ENCODE measurements around the gene SRGAP1. TPM values are rescaled to one million over a fixed set of nuclear protein-coding genes. Genes with fewer than 3 reads are reported as not detected.
"Not testable (repeated sequence)": the region's sequence is repeated elsewhere in the genome, so short reads cannot be mapped to it uniquely, and the experiment has no call there.

Gene SRGAP1
- total and polyA plus RNA-seq, 4 donors: 1.8 to 12.4 (median 6.2) TPM

DNA sequence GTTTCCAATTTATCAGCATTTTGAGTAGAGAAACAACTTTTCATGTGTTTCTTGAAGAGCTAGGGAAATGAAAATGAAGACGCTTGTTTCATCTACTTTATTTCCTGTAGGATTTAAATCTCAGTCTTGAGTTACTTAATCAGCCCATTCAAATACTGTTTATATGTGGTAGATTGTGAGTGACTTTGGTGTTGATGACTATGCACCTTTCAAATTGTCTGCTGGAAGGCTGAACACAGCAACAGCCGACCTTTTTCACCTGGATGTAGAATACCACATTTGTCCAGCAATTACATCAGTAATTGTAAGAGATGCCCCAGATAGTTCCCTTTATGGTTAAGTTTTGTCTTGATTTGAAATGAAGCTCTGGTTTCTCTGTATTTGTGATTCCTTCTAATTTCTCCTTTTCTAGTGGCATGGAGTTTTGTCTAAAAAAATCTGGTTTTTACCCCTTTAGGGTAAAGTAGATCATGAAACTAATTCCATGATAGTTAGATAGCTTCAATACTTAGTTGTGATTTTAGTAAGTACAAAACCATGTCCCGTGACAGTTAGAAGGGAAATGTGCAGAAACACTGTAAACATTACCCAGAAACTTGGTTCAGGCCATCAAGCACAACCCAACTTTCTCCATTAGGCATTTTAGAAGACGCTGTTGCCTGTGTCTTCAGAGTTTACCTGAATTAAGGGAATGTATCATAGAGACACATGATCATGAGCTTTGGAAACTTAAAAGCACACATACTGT is 165.0 kb downstream of the SRGAP1 start:
- H3K4me1 ChIP-seq (ENCODE audit: control insufficient read depth in 5 of 5, insufficient read depth in 5 of 5, low read length in 5 of 5): peaks cover 0 to 12% (median 2%) of the 10 kb centered on the region in 5 donors
- H3K9me3 ChIP-seq (ENCODE audit: control insufficient read depth in 4 of 4, insufficient read depth in 3 of 4, low read length in 3 of 4): no peaks in the 10 kb centered on the region
- H3K4me3 ChIP-seq: no peak overlapping the region
- no peak overlapping the region for H3K27ac ChIP-seq (ENCODE audit: low read depth in 1 of 2, low read length in 1 of 2)
- WGBS, 2 donors: 89 to 95% methylated on average over 4 of the region's 4 CpGs
- H3K36me3 ChIP-seq (ENCODE audit: control insufficient read depth in 4 of 4, insufficient read depth in 4 of 4, low read length in 4 of 4): no peaks in the 10 kb centered on the region
- H3K27me3 ChIP-seq (ENCODE audit: control insufficient read depth in 3 of 3, insufficient read depth in 3 of 3, low read length in 2 of 3): no peaks in the 10 kb centered on the region
- TF ChIP-seq, protein P1, sequence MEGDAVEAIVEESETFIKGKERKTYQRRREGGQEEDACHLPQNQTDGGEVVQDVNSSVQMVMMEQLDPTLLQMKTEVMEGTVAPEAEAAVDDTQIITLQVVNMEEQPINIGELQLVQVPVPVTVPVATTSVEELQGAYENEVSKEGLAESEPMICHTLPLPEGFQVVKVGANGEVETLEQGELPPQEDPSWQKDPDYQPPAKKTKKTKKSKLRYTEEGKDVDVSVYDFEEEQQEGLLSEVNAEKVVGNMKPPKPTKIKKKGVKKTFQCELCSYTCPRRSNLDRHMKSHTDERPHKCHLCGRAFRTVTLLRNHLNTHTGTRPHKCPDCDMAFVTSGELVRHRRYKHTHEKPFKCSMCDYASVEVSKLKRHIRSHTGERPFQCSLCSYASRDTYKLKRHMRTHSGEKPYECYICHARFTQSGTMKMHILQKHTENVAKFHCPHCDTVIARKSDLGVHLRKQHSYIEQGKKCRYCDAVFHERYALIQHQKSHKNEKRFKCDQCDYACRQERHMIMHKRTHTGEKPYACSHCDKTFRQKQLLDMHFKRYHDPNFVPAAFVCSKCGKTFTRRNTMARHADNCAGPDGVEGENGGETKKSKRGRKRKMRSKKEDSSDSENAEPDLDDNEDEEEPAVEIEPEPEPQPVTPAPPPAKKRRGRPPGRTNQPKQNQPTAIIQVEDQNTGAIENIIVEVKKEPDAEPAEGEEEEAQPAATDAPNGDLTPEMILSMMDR (IDR thresholded peaks at IDR 0.05; ENCODE audit: control extremely low read depth, extremely low read depth): no peak
- no peak for ATAC-seq (ENCODE audit: insufficient read depth, low FRiP score)
- no peak overlapping the region for H3K9ac ChIP-seq (ENCODE audit: insufficient read depth in 1 of 2, low read length in 2 of 2)
- DNase-seq: no peak

DNA sequence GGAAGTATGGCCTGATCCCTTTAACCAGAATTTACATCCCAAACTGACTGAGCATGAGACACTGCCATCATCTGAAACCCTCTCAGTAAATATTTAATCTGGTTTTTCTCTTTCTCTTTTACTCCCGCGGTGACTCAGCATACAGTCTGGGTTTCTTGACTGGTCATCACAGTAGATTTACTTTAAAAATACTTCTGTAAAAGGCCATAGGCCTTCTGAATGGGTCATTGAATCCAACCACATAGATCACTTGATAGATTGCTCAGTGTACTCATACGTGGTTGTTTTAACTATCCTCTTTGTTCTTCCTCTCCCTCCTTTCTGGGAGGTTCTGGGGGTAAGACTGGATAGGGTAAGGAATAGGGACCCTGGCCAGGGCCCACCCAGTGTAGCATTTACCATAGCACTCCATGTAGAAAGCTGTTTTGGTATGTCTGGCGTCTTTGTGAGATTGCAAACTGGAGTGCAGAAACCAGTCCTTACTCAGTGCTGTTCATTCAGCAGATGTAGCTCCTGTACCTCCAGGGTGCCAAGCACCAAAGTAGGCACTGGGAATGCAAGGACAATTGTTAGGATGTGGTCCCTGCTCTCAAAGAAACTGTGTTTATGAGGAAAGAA is 165.7 kb downstream of the SRGAP1 start:
- Histone ChIP-seq H3K4me3 (no peak overlapping the region), H3K27ac (ENCODE audit: low read depth in 1 of 2, low read length in 1 of 2) (no peak overlapping the region)
- 76 to 89% methylated on average over 4 of the region's 4 CpGs for WGBS, 2 donors

DNA sequence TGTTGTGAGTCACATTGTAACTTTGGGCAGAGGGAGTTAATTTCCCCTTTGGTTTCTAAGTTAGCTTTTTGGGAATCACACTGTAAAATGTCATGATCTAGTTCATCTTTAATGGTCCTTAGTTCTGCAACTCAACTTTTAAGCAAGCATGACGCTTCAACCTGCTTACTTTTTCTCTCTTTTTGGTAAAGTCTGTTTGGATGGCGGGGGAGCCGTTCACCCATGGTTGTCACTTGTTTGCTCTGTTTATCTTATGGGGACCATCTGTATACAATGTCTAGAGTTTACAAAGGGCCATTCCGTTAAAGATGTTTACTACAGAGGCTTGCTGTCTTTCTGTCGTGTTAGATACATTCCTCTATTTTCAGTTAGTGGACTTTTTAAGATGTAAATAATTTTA is 172.0 kb downstream of the SRGAP1 start:
- Histone ChIP-seq H3K4me3 (no peak overlapping the region), H3K9ac (ENCODE audit: insufficient read depth in 1 of 2, low read length in 2 of 2) (no peak overlapping the region), H3K4me1 (ENCODE audit: control insufficient read depth in 5 of 5, insufficient read depth in 5 of 5, low read length in 5 of 5) (no peaks in the 10 kb centered on the region), H3K36me3 (ENCODE audit: control insufficient read depth in 4 of 4, insufficient read depth in 4 of 4, low read length in 4 of 4) (peaks cover 0 to 5% (median 1%) of the 10 kb centered on the region in 4 donors), H3K27ac (ENCODE audit: low read depth in 1 of 2, low read length in 1 of 2) (no peak overlapping the region), H3K9me3 (ENCODE audit: control insufficient read depth in 4 of 4, insufficient read depth in 3 of 4, low read length in 3 of 4) (no peaks in the 10 kb centered on the region), H3K27me3 (ENCODE audit: control insufficient read depth in 3 of 3, insufficient read depth in 3 of 3, low read length in 2 of 3) (no peaks in the 10 kb centered on the region)
- no peak for ATAC-seq (ENCODE audit: insufficient read depth, low FRiP score)
- TF ChIP-seq, protein P1 (IDR thresholded peaks at IDR 0.05; ENCODE audit: control extremely low read depth, extremely low read depth): no peak
- whole genome bisulfite sequencing, 2 donors: 71 to 85% methylated on average over 5 of the region's 5 CpGs
- no peak for DNase-seq

More for the DNA sequence above, 165.7 kb downstream of the SRGAP1 start:
- TF ChIP-seq, protein P1 (IDR thresholded peaks at IDR 0.05; ENCODE audit: control extremely low read depth, extremely low read depth): no peak
- no peak overlapping the region for H3K9ac ChIP-seq (ENCODE audit: insufficient read depth in 1 of 2, low read length in 2 of 2)
- no peaks in the 10 kb centered on the region for H3K36me3 ChIP-seq (ENCODE audit: control insufficient read depth in 4 of 4, insufficient read depth in 4 of 4, low read length in 4 of 4)
- no peaks in the 10 kb centered on the region for H3K9me3 ChIP-seq (ENCODE audit: control insufficient read depth in 4 of 4, insufficient read depth in 3 of 4, low read length in 3 of 4)
- H3K27me3 ChIP-seq (ENCODE audit: control insufficient read depth in 3 of 3, insufficient read depth in 3 of 3, low read length in 2 of 3): no peaks in the 10 kb centered on the region
- ATAC-seq (ENCODE audit: insufficient read depth, low FRiP score): no peak
- peaks cover 0 to 12% (median 2%) of the 10 kb centered on the region in 5 donors for H3K4me1 ChIP-seq (ENCODE audit: control insufficient read depth in 5 of 5, insufficient read depth in 5 of 5, low read length in 5 of 5)
- no peak for DNase-seq

DNA sequence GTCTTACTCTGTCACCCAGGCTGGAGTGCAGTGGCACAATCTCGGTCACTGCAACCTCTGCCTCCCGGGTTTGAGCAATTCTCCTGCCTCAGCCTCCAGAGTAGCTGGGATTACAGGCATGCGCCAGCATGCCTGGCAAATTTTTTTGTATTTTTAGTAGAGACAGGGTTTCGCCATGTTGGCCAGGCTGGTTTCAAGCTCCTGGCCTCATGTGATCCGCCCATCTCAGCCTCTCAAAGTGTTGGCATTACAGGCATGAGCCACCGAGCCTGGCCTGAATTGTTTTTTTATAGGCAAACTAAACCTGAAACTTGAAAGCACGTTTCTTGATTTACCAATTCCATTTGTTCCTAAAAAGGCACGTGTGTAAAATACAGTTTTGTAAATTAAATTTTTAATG is 173.6 kb downstream of the SRGAP1 start:
- not testable (repeated sequence) for H3K4me3 ChIP-seq; DNase-seq; H3K36me3 ChIP-seq (ENCODE audit: control insufficient read depth in 4 of 4, insufficient read depth in 4 of 4, low read length in 4 of 4); H3K9ac ChIP-seq (ENCODE audit: insufficient read depth in 1 of 2, low read length in 2 of 2); H3K27ac ChIP-seq (ENCODE audit: low read depth in 1 of 2, low read length in 1 of 2); H3K27me3 ChIP-seq (ENCODE audit: control insufficient read depth in 3 of 3, insufficient read depth in 3 of 3, low read length in 2 of 3); H3K9me3 ChIP-seq (ENCODE audit: control insufficient read depth in 4 of 4, insufficient read depth in 3 of 4, low read length in 3 of 4); H3K4me1 ChIP-seq (ENCODE audit: control insufficient read depth in 5 of 5, insufficient read depth in 5 of 5, low read length in 5 of 5); ATAC-seq (ENCODE audit: insufficient read depth, low FRiP score)
- WGBS, 2 donors: 90 to 91% methylated on average over 8 of the region's 8 CpGs

Data from lung (tissue), 12 donors.